Progenitor cell of endocrine pancreas (in vitro differentiated cells): Measurements from ENCODE around the gene JOSD2. TPM values are rescaled to one million over a fixed set of nuclear protein-coding genes. Genes with fewer than 3 reads are reported as not detected.

Experiments
- DNase-seq: peaks from one replicate; pipeline ENCODE4 v3.0.0; 2021; ENCODE audit warnings: low spot score; ENCODE audit not compliant: unreplicated experiment
- H3K27ac Mint-ChIP-seq: 2 replicates; pipeline ENCODE4 v1.8.0; 2021; ENCODE audit warnings: mild to moderate bottlenecking, moderate library complexity, mixed read lengths
- H3K27me3 Mint-ChIP-seq: 2 replicates; pipeline ENCODE4 v1.8.0; 2021; ENCODE audit warnings: mixed read lengths
- H3K36me3 Mint-ChIP-seq: 2 replicates; pipeline ENCODE4 v1.8.0; 2022; ENCODE audit warnings: mixed read lengths; ENCODE audit not compliant: insufficient read depth
- H3K4me1 Mint-ChIP-seq: 2 replicates; pipeline ENCODE4 v1.8.0; 2021; ENCODE audit warnings: low read depth, mixed read lengths
- H3K4me3 Mint-ChIP-seq: 2 replicates; pipeline ENCODE4 v1.8.0; 2021; ENCODE audit warnings: low read depth, mild to moderate bottlenecking, moderate library complexity, mixed read lengths
- H3K9me3 Mint-ChIP-seq: 2 replicates; pipeline ENCODE4 v1.8.0; 2021; ENCODE audit warnings: low read depth, mixed read lengths
- total RNA-seq: library from RNA; stranded (reverse); gene quantifications from 2 replicates; pipeline ENCODE4 v1.2.1, GENCODE V29; 2021
- TF ChIP-seq, protein P1 (sequence below): fragments of 200-600 bp; sonication (generic); IDR thresholded peaks from one replicate; pipeline ENCODE4 v1.5.0; 2021; ENCODE audit warnings: antibody characterized with exemption, mild to moderate bottlenecking; ENCODE audit not compliant: unreplicated experiment

The JOSD2 gene
- total RNA-seq, 1 donor from 2014 or later, result 13.1 TPM

GRCh38 chr19:50482916-50483315, 28.1 kb downstream of the JOSD2 start:
- Mint-ChIP-seq H3K27me3 (peaks cover 11% of the 10 kb centered on the region), H3K9me3 (peaks cover 3% of the 10 kb centered on the region), H3K4me3 (no peak overlapping the region), H3K27ac (no peak overlapping the region), H3K4me1 (no peaks in the 10 kb centered on the region), H3K36me3 (peaks cover 21% of the 10 kb centered on the region)
- no peak for DNase-seq
- TF ChIP-seq, protein P1, sequence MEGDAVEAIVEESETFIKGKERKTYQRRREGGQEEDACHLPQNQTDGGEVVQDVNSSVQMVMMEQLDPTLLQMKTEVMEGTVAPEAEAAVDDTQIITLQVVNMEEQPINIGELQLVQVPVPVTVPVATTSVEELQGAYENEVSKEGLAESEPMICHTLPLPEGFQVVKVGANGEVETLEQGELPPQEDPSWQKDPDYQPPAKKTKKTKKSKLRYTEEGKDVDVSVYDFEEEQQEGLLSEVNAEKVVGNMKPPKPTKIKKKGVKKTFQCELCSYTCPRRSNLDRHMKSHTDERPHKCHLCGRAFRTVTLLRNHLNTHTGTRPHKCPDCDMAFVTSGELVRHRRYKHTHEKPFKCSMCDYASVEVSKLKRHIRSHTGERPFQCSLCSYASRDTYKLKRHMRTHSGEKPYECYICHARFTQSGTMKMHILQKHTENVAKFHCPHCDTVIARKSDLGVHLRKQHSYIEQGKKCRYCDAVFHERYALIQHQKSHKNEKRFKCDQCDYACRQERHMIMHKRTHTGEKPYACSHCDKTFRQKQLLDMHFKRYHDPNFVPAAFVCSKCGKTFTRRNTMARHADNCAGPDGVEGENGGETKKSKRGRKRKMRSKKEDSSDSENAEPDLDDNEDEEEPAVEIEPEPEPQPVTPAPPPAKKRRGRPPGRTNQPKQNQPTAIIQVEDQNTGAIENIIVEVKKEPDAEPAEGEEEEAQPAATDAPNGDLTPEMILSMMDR, result no peak

- H3K36me3 Mint-ChIP-seq, result peaks cover 23% of the 10 kb centered on the region
- H3K4me1 Mint-ChIP-seq, result peaks cover 5% of the 10 kb centered on the region
- TF ChIP-seq, protein P1, result no peak
- peaks cover 6% of the 10 kb centered on the region for H3K27me3 Mint-ChIP-seq
- peaks cover 3% of the 10 kb centered on the region for H3K9me3 Mint-ChIP-seq
- no peak overlapping the region for H3K4me3 Mint-ChIP-seq
- H3K27ac Mint-ChIP-seq, result no peak overlapping the region
- DNase-seq, result no peak
Observed at GRCh38 chr19:50482271-50482855, 28.6 kb downstream of the JOSD2 start.

- peaks cover 20% of the 10 kb centered on the region for H3K36me3 Mint-ChIP-seq
- H3K4me3 Mint-ChIP-seq, result no peak overlapping the region
- peaks cover under 1% of the 10 kb centered on the region for H3K9me3 Mint-ChIP-seq
- DNase-seq, result no peak
- H3K27ac Mint-ChIP-seq, result no peak overlapping the region
- H3K27me3 Mint-ChIP-seq, result no peaks in the 10 kb centered on the region
- H3K4me1 Mint-ChIP-seq, result peaks cover 9% of the 10 kb centered on the region
- TF ChIP-seq, protein P1, result no peak
Observed at GRCh38 chr19:50481351-50482149, 29.4 kb downstream of the JOSD2 start.

DNA sequence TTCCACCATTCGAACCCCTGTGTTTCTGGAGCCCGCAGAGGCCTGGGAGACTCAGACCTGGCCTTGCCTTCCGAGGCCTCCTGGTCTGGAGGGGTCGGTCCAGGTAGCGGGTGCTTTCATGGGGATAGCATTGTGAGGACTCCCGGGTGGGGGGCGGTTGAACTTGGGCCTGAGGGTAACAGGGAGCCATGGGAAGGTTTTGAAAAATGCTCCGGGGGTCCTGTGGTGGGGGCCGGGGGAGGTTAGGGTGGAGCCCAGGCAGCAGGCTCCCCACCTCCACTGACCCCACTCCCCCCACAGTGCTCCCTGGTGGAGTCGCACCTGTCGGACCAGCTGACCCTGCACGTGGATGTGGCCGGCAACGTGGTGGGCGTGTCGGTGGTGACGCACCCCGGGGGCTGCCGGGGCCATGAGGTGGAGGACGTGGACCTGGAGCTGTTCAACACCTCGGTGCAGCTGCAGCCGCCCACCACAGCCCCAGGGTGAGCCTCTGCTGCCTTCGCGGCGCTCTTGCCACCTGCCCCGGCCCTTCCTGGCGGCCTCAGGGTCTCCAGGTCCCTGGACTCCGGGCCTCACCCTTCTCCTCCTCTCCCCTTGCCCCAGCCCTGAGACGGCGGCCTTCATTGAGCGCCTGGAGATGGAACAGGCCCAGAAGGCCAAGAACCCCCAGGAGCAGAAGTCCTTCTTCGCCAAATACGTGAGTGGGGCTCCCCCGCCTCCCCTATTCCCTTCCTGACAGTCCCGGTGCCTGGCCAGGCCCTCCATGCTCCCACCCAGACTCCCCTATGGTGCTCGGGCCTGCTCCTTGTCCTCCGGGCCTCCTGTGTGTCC, 30.5 kb downstream of the JOSD2 start:
- no peaks in the 10 kb centered on the region for H3K27me3 Mint-ChIP-seq
- H3K4me3 Mint-ChIP-seq, result no peak overlapping the region
- DNase-seq, result no peak
- TF ChIP-seq, protein P1, result no peak
- H3K27ac Mint-ChIP-seq, result no peak overlapping the region
- H3K9me3 Mint-ChIP-seq, result no peaks in the 10 kb centered on the region
- peaks cover 9% of the 10 kb centered on the region for H3K4me1 Mint-ChIP-seq
- H3K36me3 Mint-ChIP-seq, result peaks cover 16% of the 10 kb centered on the region

- Mint-ChIP-seq H3K4me3 (no peak overlapping the region), H3K4me1 (peaks cover 9% of the 10 kb centered on the region), H3K36me3 (peaks cover 11% of the 10 kb centered on the region), H3K27me3 (no peaks in the 10 kb centered on the region), H3K9me3 (no peaks in the 10 kb centered on the region), H3K27ac (no peak overlapping the region)
- no peak for DNase-seq
- TF ChIP-seq, protein P1, result no peak
Observed at GRCh38 chr19:50479761-50480251, 31.2 kb downstream of the JOSD2 start.
